ENCODE measurements around the gene TCOF1. TPM values are rescaled to one million over a fixed set of nuclear protein-coding genes. Genes with fewer than 3 reads are reported as not detected.

TCOF1 gene
- polyA plus RNA-seq, 1 donor (not counting 4 experiments of a cell fraction or from before 2014, with no cell fraction given) = 13.6 TPM

DNA sequence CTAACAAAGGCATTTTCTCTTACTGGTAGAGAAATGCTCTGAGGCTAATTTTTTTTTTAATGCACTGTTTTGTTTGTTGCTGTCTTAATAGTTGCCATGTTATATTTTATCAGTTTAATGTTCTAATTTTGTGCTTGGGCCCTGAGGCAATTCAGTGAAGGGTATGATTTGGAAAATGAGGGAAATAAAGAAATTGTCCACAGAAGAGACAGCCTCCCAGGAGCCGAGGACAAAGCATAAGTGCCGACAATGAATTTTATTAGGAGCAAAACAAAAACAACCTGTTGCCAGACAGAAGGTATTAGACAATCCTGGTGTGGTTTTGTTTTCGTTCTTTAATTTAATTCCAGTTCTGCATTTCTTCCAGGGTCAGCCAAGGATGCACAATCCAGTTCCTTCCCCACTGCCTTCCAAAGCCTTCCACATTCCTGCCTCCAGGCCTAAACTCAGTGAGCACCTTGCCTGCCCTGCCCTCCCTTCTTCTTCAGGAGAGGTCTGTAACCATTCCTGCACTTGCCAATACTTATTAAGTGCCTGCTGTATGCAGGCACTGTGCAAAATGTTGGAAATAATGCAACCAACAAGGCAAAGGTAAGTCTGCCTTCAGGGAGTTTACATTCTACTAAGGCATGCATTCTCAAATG lies 4.3 kb upstream of the TCOF1 start:
- no peaks in the 10 kb centered on the region for H4K20me1 ChIP-seq (ENCODE audit: control insufficient read depth, extremely low read depth, insufficient read depth, low read length)
- no peaks in the 10 kb centered on the region for H3K27me3 ChIP-seq (ENCODE audit: control insufficient read depth, extremely low read depth, insufficient read depth, low read length)
- dilution Hi-C loops (cut with MboI; ENCODE audit: extremely low pct_ligation_motif_present, low sequenced_read_pairs) = no loop called here
- H3K9me3 ChIP-seq (ENCODE audit: control insufficient read depth, low read depth, low read length) = no peaks in the 10 kb centered on the region
- H3K4me2 ChIP-seq (ENCODE audit: control insufficient read depth, extremely low read depth, insufficient read depth, low read depth, low read length) = no peak overlapping the region
- TF ChIP-seq EZH2 (IDR thresholded peaks at IDR 0.05; ENCODE audit: low read length) = no peak
- TF ChIP-seq, protein P1, sequence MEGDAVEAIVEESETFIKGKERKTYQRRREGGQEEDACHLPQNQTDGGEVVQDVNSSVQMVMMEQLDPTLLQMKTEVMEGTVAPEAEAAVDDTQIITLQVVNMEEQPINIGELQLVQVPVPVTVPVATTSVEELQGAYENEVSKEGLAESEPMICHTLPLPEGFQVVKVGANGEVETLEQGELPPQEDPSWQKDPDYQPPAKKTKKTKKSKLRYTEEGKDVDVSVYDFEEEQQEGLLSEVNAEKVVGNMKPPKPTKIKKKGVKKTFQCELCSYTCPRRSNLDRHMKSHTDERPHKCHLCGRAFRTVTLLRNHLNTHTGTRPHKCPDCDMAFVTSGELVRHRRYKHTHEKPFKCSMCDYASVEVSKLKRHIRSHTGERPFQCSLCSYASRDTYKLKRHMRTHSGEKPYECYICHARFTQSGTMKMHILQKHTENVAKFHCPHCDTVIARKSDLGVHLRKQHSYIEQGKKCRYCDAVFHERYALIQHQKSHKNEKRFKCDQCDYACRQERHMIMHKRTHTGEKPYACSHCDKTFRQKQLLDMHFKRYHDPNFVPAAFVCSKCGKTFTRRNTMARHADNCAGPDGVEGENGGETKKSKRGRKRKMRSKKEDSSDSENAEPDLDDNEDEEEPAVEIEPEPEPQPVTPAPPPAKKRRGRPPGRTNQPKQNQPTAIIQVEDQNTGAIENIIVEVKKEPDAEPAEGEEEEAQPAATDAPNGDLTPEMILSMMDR (optimal IDR thresholded peaks at IDR 0.05 in 1 of 3, IDR thresholded peaks at IDR 0.05 in 1 of 3, conservative IDR thresholded peaks at IDR 0.05 in 1 of 3; ENCODE audit: extremely low read depth in 1 of 3, insufficient read depth in 2 of 3, low read length in 3 of 3) = peak in 1 of 3 experiments; percentile 5
- no peak overlapping the region for H3K4me3 ChIP-seq (ENCODE audit: control insufficient read depth in 2 of 3, extremely low read depth in 1 of 3, insufficient read depth in 2 of 3, low read depth in 1 of 3, low read length in 3 of 3)
- peaks cover 4% of the 10 kb centered on the region for H3K79me2 ChIP-seq (ENCODE audit: control insufficient read depth, insufficient read depth, low read length)
- no peaks in the 10 kb centered on the region for H3K36me3 ChIP-seq (ENCODE audit: control insufficient read depth in 2 of 2, extremely low read depth in 1 of 2, insufficient read depth in 2 of 2, low read length in 2 of 2)
- no peak for DNase-seq (ENCODE audit: low read depth, low spot score)
- H3K27ac ChIP-seq (ENCODE audit: control insufficient read depth, insufficient read depth, low read length) = no peak overlapping the region
- no peaks in the 10 kb centered on the region for H3K9me1 ChIP-seq (ENCODE audit: control insufficient read depth, extremely low read depth, insufficient read depth, low read length)
- no peak for FAIRE-seq
- no peak overlapping the region for H3K9ac ChIP-seq (ENCODE audit: control insufficient read depth, extremely low read depth, insufficient read depth, low read length)
- H2AFZ ChIP-seq (ENCODE audit: control insufficient read depth, low read length) = no peak overlapping the region
- H3K4me1 ChIP-seq (ENCODE audit: control insufficient read depth, extremely low read depth, insufficient read depth, low read length) = peaks cover 9% of the 10 kb centered on the region

DNA sequence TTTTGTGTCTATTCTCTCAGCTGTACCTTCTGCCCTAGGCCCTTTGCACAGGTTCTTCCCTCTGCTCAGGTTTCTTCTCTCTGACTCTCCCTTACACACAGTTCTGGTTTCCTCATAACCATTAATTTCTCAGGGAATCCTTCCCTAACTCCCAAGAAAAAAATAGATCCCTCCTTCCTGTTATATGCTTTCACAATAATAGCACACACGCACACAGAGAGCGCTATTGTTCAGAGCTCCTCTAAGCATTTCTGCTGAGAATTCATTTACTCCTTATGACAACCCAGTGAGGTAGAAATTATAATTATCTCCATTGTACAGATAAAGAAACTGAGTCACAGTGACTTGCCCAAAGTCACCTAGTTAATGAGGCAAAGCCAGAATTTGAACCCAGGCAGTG lies 1.7 kb upstream of the TCOF1 start:
- H3K27ac ChIP-seq (ENCODE audit: control insufficient read depth, insufficient read depth, low read length) = no peak overlapping the region
- DNase-seq (ENCODE audit: low read depth, low spot score) = no peak
- H3K4me3 ChIP-seq (ENCODE audit: control insufficient read depth in 2 of 3, extremely low read depth in 1 of 3, insufficient read depth in 2 of 3, low read depth in 1 of 3, low read length in 3 of 3) = no peak overlapping the region
- no peak for FAIRE-seq
- no peak overlapping the region for H3K9ac ChIP-seq (ENCODE audit: control insufficient read depth, extremely low read depth, insufficient read depth, low read length)
- dilution Hi-C loops (cut with MboI; ENCODE audit: extremely low pct_ligation_motif_present, low sequenced_read_pairs) = no loop called here
- no peaks in the 10 kb centered on the region for H3K27me3 ChIP-seq (ENCODE audit: control insufficient read depth, extremely low read depth, insufficient read depth, low read length)
- H3K4me2 ChIP-seq (ENCODE audit: control insufficient read depth, extremely low read depth, insufficient read depth, low read depth, low read length) = no peak overlapping the region
- no peaks in the 10 kb centered on the region for H3K9me1 ChIP-seq (ENCODE audit: control insufficient read depth, extremely low read depth, insufficient read depth, low read length)
- no peak for TF ChIP-seq EZH2 (IDR thresholded peaks at IDR 0.05; ENCODE audit: low read length)
- TF ChIP-seq, protein P1 (optimal IDR thresholded peaks at IDR 0.05 in 1 of 3, IDR thresholded peaks at IDR 0.05 in 1 of 3, conservative IDR thresholded peaks at IDR 0.05 in 1 of 3; ENCODE audit: extremely low read depth in 1 of 3, insufficient read depth in 2 of 3, low read length in 3 of 3) = no peak
- H2AFZ ChIP-seq (ENCODE audit: control insufficient read depth, low read length) = no peak overlapping the region
- H3K4me1 ChIP-seq (ENCODE audit: control insufficient read depth, extremely low read depth, insufficient read depth, low read length) = peaks cover 16% of the 10 kb centered on the region
- H4K20me1 ChIP-seq (ENCODE audit: control insufficient read depth, extremely low read depth, insufficient read depth, low read length) = peaks cover 2% of the 10 kb centered on the region
- peaks cover 2 to 8% of the 10 kb centered on the region in 2 experiments for H3K36me3 ChIP-seq (ENCODE audit: control insufficient read depth in 2 of 2, extremely low read depth in 1 of 2, insufficient read depth in 2 of 2, low read length in 2 of 2)
- H3K79me2 ChIP-seq (ENCODE audit: control insufficient read depth, insufficient read depth, low read length) = peaks cover 29% of the 10 kb centered on the region
- no peaks in the 10 kb centered on the region for H3K9me3 ChIP-seq (ENCODE audit: control insufficient read depth, low read depth, low read length)

All from keratinocyte (primary cell).